ENCODE data around the gene RIOK1.

The RIOK1 gene

DNA sequence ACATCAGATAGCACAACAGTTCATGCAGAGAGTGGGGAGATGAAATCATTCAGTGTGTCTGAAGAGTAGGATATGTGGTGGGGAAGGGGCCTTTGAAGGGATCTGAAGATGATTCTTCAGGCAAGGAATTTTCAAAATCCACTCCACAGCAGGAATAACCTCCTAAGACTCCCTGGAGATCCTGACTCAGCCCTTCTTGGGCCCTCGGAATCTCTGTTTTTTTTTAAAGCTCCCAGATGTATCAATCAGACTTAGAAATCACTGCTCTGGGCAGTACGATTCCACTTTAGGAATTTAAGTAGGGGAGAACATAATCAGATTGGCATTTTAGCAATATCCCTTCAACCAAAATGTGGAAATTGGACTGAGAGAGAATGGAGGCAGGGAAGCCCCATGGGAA lies 55.5 kb downstream of the RIOK1 start:
- no peak overlapping the region for H3K27ac ChIP-seq
- TF ChIP-seq CTCF (conservative IDR thresholded peaks at IDR 0.05): no peak

DNA sequence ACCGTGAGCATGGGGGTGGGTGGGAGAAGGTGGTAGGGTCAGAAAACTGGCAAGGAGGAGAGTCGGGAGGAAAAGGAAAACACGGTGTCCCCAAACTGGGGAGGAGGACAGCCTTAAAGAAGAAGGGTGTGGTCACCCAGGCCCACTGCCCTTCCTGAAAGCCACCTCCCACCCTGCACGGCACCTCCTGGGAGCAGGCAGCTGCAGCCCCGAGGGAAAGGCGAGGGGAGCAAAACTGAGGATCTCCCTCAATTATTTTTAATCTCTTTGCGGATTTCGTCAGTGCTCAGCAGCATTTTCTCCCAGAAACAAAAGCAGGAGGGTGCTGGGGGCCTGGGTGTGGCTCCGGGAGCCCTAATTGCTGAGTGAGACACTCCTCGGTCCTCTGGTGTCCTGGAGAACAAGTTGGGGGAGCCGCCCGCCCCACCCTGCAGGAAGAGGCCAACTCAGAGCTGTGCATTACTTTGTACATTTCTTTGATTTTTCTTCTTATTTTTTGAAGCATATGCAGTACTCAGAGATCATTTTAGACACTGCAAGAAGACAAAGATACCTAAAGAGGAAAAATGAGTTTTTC lies 56.4 kb downstream of the RIOK1 start:
- TF ChIP-seq CTCF (conservative IDR thresholded peaks at IDR 0.05): no peak
- H3K27ac ChIP-seq: no peak overlapping the region

- no peak overlapping the region for H3K27ac ChIP-seq
- no peak for TF ChIP-seq CTCF (conservative IDR thresholded peaks at IDR 0.05)
These were observed 57.2 kb downstream of the RIOK1 start for GRCh38 chr6:7446619-7447325.

DNA sequence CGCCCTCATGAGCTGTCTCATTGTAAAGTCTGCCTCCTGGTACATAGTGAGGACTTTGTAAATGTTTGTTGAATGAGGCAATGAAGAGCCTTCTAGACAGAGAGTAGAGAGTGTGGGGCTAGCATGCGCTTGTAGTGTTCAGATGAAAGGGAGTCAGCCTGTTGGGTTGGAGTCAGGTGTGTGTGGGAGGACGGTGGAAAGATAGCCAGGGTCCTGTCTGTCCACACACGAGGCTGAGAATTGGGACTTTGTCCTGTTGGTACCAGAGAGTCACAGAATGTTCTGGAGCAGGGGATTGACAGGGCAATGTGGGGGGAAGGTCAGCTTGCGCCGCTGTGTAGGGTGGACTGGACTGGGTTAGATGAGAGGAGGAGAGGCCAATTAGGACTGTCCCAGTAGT lies 58.6 kb downstream of the RIOK1 start:
- TF ChIP-seq CTCF (conservative IDR thresholded peaks at IDR 0.05): no peak
- no peak overlapping the region for H3K27ac ChIP-seq

DNA sequence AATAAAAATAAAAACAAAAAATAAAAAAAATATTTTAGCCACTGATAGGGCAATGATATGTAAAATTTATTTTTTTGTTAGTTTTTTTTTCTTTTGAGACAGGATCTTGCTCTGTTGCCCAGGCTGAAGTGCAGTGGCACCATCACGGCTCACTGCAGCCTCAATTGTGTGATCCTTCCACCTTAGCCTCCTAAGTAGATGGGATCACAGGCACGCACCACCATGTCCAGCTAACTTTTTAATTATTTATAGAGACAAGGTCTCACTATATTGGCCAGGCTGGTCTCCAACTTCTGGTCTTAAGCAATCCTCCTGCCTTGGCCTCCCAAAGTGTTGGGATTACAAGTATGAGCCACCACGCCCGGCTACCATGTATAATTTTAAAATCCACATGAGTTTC lies 59.4 kb downstream of the RIOK1 start:
- TF ChIP-seq CTCF (conservative IDR thresholded peaks at IDR 0.05): no peak
- H3K27ac ChIP-seq: no peak overlapping the region

DNA sequence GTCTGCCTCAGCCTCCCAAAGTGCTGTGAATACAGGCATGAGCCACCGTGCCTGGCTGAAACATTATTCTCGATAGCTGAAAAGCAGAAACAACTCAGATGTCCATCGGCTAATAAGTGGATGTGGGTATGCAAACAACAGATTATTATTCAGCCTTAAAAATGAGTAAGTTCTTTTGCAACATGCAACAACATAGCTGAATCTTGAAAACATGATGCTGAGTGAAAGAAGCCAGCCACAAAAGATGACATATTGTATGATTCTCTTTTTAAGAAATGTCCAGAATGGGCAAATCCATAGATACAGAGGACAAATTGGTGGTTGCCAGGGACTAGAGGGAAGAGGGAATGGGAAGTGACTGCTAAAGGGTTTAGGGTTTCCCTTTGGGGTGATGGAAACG lies 61.7 kb downstream of the RIOK1 start:
- no peak overlapping the region for H3K27ac ChIP-seq
- TF ChIP-seq CTCF (conservative IDR thresholded peaks at IDR 0.05): no peak

DNA sequence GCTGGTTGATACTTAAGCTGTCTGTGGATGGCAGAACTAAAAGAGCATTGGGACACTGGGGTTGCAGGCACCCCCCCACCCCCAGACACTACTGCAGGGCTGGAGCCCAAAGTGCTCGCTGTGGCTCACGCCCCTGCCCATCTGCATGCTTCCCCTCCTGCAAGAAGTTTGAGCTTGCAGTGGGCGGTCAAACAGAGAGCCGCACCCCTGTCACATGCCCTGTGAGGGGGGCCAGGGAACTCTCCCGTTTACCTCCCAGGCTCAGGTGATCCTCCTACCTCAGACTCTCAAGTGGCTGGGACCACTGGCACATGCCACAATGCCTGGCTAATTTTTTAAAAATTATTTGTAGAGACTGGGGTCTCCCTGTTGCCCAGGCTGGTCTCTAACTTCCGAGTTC lies 63.3 kb downstream of the RIOK1 start:
- H3K27ac ChIP-seq: no peak overlapping the region
- no peak for TF ChIP-seq CTCF (conservative IDR thresholded peaks at IDR 0.05)

Data from VCaP (cell line).